SK-N-SH treated with all-trans-retinoic acid at 6 μM for 48 hours (cell line): ENCODE data around the gene HDC.

Source experiments
- ATAC-seq: fragments of 200-7000 bp; cut with Tn5 transposase; 3 replicates; pipeline ENCODE4 v1.9.1; 2020; ENCODE audit warnings: mild to moderate bottlenecking, moderate library complexity
- ARNTL ChIP-seq: fragments of 450-650 bp; formaldehyde crosslinking; IDR thresholded peaks from 2 replicates; pipeline ENCODE4 v1.5.0; 2020; ENCODE audit warnings: low read depth, mild to moderate bottlenecking, moderate library complexity, borderline replicate concordance
- BACH2 ChIP-seq: fragments of 250-450 bp; sonication (Bioruptor Pico); IDR thresholded peaks from 2 replicates; pipeline ENCODE4 v1.9.0; 2021; ENCODE audit warnings: mild to moderate bottlenecking, borderline replicate concordance
- ESRRG ChIP-seq: fragments of 250-450 bp; sonication (Bioruptor Pico); IDR thresholded peaks from 2 replicates; pipeline ENCODE4 v1.6.1; 2021; ENCODE audit warnings: mild to moderate bottlenecking
- OSR1 ChIP-seq: fragments of 250-450 bp; sonication (Bioruptor Pico); IDR thresholded peaks from 2 replicates; pipeline ENCODE4 v1.8.0; 2022; ENCODE audit warnings: moderate library complexity, mild to moderate bottlenecking, inconsistent platforms
- PATZ1 ChIP-seq: fragments of 250-450 bp; sonication (Bioruptor Pico); IDR thresholded peaks from 2 replicates; pipeline ENCODE4 v1.8.0; 2020; ENCODE audit warnings: mild to moderate bottlenecking, moderate library complexity, borderline replicate concordance
- POU6F1 ChIP-seq: fragments of 250-450 bp; sonication (Bioruptor Pico); IDR thresholded peaks from 2 replicates; pipeline ENCODE4 v1.8.0; 2021; ENCODE audit warnings: low read depth, mild to moderate bottlenecking, moderate library complexity, borderline replicate concordance
- RARB ChIP-seq: fragments of 250-450 bp; sonication (Bioruptor Pico); IDR thresholded peaks from 2 replicates; pipeline ENCODE4 v1.8.0; 2021; ENCODE audit warnings: mild to moderate bottlenecking, moderate library complexity
- TCF4 ChIP-seq: fragments of 250-450 bp; sonication (Bioruptor Pico); IDR thresholded peaks from 2 replicates; pipeline ENCODE4 v1.8.0; 2021; ENCODE audit warnings: mild to moderate bottlenecking, moderate library complexity, borderline replicate concordance
- TOX ChIP-seq: fragments of 250-450 bp; sonication (Bioruptor Pico); IDR thresholded peaks from 2 replicates; pipeline ENCODE4 v1.8.0; 2021; ENCODE audit warnings: mild to moderate bottlenecking, moderate library complexity, borderline replicate concordance
- ZFP30 ChIP-seq: fragments of 450-650 bp; formaldehyde crosslinking; IDR thresholded peaks from 2 replicates; pipeline ENCODE4 v1.5.0; 2022; ENCODE audit warnings: mild to moderate bottlenecking, moderate library complexity
- ZNF565 ChIP-seq: fragments of 450-650 bp; formaldehyde crosslinking; conservative IDR thresholded peaks from 2 replicates; pipeline ENCODE4 v1.5.0; 2020; ENCODE audit warnings: low read depth, mild to moderate bottlenecking, moderate library complexity
- ZNF70 ChIP-seq: fragments of 450-650 bp; formaldehyde crosslinking; IDR thresholded peaks from 2 replicates; pipeline ENCODE4 v1.5.0; 2020; ENCODE audit warnings: mild to moderate bottlenecking, moderate library complexity
- TF ChIP-seq, protein P1 (sequence below): fragments of 250-450 bp; sonication (Bioruptor Pico); IDR thresholded peaks from 2 replicates; pipeline ENCODE4 v1.5.1; 2020; ENCODE audit warnings: low read depth, mild to moderate bottlenecking, moderate library complexity
- TF ChIP-seq, protein P2 (sequence below): fragments of 250-450 bp; sonication (Bioruptor Pico); IDR thresholded peaks from 2 replicates; pipeline ENCODE4 v1.5.1; 2021; ENCODE audit warnings: mild to moderate bottlenecking, moderate library complexity
- TF ChIP-seq, protein P3 (sequence below): fragments of 250-450 bp; sonication (Bioruptor Pico); IDR thresholded peaks from 2 replicates; pipeline ENCODE4 v1.5.0; 2020; ENCODE audit warnings: mild to moderate bottlenecking, moderate library complexity

Gene HDC

GRCh38 chr15:50235794-50236193 is 29.7 kb downstream of the HDC start:
- TF ChIP-seq, protein P1, sequence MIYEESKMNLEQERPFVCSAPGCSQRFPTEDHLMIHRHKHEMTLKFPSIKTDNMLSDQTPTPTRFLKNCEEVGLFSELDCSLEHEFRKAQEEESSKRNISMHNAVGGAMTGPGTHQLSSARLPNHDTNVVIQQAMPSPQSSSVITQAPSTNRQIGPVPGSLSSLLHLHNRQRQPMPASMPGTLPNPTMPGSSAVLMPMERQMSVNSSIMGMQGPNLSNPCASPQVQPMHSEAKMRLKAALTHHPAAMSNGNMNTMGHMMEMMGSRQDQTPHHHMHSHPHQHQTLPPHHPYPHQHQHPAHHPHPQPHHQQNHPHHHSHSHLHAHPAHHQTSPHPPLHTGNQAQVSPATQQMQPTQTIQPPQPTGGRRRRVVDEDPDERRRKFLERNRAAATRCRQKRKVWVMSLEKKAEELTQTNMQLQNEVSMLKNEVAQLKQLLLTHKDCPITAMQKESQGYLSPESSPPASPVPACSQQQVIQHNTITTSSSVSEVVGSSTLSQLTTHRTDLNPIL, result no peak
- no peak for TF ChIP-seq TCF4

DNA sequence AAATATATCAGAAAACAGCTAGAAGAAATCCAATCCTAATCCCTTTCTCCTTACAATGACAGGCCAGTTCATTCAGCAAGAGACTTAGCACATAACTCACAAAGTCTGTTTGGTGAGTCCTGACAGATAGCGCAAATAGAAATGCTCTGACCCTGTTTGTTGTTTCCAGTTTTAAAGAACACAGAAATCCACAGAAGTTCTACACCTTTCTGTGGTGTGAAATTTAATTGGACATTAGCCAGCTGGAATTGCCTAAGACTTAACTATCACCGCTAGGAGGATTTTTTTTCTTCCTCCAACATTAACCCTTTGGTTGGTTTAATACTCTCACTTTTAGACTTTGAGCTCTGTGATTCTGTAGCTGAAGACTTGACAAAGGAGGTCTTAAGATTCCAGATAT is 30.8 kb downstream of the HDC start:
- TF ChIP-seq, protein P1, result no peak
- TF ChIP-seq RARB (CRISPR knock-in tag), result no peak
- TF ChIP-seq ZFP30 (CRISPR knock-in tag), result no peak
- TF ChIP-seq, protein P2, sequence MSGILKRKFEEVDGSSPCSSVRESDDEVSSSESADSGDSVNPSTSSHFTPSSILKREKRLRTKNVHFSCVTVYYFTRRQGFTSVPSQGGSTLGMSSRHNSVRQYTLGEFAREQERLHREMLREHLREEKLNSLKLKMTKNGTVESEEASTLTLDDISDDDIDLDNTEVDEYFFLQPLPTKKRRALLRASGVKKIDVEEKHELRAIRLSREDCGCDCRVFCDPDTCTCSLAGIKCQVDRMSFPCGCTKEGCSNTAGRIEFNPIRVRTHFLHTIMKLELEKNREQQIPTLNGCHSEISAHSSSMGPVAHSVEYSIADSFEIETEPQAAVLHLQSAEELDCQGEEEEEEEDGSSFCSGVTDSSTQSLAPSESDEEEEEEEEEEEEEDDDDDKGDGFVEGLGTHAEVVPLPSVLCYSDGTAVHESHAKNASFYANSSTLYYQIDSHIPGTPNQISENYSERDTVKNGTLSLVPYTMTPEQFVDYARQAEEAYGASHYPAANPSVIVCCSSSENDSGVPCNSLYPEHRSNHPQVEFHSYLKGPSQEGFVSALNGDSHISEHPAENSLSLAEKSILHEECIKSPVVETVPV (CRISPR knock-in tag), result no peak
- TF ChIP-seq OSR1, result no peak
- no peak for TF ChIP-seq ARNTL (CRISPR knock-in tag)
- no peak for TF ChIP-seq TOX (CRISPR knock-in tag)
- TF ChIP-seq ESRRG, result no peak
- no peak for TF ChIP-seq BACH2 (CRISPR knock-in tag)
- no peak for TF ChIP-seq PATZ1
- TF ChIP-seq, protein P3, sequence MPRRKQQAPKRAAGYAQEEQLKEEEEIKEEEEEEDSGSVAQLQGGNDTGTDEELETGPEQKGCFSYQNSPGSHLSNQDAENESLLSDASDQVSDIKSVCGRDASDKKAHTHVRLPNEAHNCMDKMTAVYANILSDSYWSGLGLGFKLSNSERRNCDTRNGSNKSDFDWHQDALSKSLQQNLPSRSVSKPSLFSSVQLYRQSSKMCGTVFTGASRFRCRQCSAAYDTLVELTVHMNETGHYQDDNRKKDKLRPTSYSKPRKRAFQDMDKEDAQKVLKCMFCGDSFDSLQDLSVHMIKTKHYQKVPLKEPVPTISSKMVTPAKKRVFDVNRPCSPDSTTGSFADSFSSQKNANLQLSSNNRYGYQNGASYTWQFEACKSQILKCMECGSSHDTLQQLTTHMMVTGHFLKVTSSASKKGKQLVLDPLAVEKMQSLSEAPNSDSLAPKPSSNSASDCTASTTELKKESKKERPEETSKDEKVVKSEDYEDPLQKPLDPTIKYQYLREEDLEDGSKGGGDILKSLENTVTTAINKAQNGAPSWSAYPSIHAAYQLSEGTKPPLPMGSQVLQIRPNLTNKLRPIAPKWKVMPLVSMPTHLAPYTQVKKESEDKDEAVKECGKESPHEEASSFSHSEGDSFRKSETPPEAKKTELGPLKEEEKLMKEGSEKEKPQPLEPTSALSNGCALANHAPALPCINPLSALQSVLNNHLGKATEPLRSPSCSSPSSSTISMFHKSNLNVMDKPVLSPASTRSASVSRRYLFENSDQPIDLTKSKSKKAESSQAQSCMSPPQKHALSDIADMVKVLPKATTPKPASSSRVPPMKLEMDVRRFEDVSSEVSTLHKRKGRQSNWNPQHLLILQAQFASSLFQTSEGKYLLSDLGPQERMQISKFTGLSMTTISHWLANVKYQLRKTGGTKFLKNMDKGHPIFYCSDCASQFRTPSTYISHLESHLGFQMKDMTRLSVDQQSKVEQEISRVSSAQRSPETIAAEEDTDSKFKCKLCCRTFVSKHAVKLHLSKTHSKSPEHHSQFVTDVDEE (CRISPR knock-in tag), result no peak
- TF ChIP-seq, all 23 proteins: peak for 0
- no peak for ATAC-seq

More at GRCh38 chr15:50235794-50236193, 29.7 kb downstream of the HDC start:
- ATAC-seq, result no peak

DNA sequence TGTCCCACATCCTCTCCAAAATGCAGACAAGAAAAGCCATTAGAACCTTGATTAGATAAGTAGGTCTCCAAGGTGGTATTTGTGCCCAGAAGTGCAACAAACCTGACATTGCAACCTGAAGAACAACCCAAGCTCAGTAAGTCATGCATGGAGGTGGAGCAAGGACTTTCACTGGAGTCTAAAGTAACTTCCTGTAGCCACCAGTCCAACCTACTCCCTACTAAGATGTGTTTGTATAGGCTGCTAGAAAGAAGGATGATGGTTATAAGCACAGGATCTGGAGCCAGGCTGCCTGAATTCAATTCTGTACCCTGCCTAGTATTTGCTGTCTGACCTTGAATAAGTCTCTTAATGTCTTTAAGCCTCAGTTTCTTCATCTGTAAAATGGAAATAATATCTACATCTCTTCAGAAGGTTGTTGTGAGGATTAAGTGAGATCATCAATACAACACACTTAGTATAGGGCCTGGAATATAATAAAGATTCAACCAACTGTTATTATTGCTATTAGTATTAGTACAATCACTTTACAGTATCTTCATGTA is 32.3 kb downstream of the HDC start:
- no peak for ATAC-seq
- no peak for TF ChIP-seq POU6F1 (CRISPR knock-in tag)
- TF ChIP-seq TOX (CRISPR knock-in tag), result no peak
- TF ChIP-seq BACH2 (CRISPR knock-in tag), result no peak
- no peak for TF ChIP-seq OSR1
- TF ChIP-seq PATZ1, result no peak
- no peak for TF ChIP-seq ZFP30 (CRISPR knock-in tag)
- no peak for TF ChIP-seq ZNF70 (CRISPR knock-in tag)
- TF ChIP-seq ZNF565 (CRISPR knock-in tag), result no peak
- TF ChIP-seq, all 23 proteins: peak for 0
